ENCODE measurements around the gene UNC45A. TPM values are rescaled to one million over a fixed set of nuclear protein-coding genes. Genes with fewer than 3 reads are reported as not detected.

Gene UNC45A
- total RNA-seq, 1 donor from 2014 or later = 60.9 TPM

GRCh38 chr15:90989040-90989768, 54.1 kb downstream of the UNC45A start:
- Histone ChIP-seq H3K9me3 (no peaks in the 10 kb centered on the region), H3K4me1 (no peaks in the 10 kb centered on the region), H3K27me3 (no peaks in the 10 kb centered on the region), H3K36me3 (no peaks in the 10 kb centered on the region), H3K27ac (no peak overlapping the region), H3K4me3 (no peak overlapping the region)
- ATAC-seq (no peak), DNase-seq (no peak)
- TF ChIP-seq, protein P1, sequence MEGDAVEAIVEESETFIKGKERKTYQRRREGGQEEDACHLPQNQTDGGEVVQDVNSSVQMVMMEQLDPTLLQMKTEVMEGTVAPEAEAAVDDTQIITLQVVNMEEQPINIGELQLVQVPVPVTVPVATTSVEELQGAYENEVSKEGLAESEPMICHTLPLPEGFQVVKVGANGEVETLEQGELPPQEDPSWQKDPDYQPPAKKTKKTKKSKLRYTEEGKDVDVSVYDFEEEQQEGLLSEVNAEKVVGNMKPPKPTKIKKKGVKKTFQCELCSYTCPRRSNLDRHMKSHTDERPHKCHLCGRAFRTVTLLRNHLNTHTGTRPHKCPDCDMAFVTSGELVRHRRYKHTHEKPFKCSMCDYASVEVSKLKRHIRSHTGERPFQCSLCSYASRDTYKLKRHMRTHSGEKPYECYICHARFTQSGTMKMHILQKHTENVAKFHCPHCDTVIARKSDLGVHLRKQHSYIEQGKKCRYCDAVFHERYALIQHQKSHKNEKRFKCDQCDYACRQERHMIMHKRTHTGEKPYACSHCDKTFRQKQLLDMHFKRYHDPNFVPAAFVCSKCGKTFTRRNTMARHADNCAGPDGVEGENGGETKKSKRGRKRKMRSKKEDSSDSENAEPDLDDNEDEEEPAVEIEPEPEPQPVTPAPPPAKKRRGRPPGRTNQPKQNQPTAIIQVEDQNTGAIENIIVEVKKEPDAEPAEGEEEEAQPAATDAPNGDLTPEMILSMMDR (IDR thresholded peaks at IDR 0.05) = no peak
- intact Hi-C loops (cut with DNase I) = no loop called here

- Histone ChIP-seq H3K4me3 (no peak overlapping the region), H3K27ac (no peak overlapping the region), H3K36me3 (no peaks in the 10 kb centered on the region), H3K4me1 (peaks cover 7% of the 10 kb centered on the region), H3K9me3 (no peaks in the 10 kb centered on the region), H3K27me3 (no peaks in the 10 kb centered on the region)
- no peak for DNase-seq
- ATAC-seq = no peak
- intact Hi-C loops (cut with DNase I) = no loop called here
- TF ChIP-seq, protein P1 (IDR thresholded peaks at IDR 0.05) = no peak
Observed at GRCh38 chr15:90990446-90990845, 55.4 kb downstream of the UNC45A start.

GRCh38 chr15:90991587-90992285, 56.7 kb downstream of the UNC45A start:
- TF ChIP-seq, protein P1 (IDR thresholded peaks at IDR 0.05) = no peak
- Histone ChIP-seq H3K9me3 (no peaks in the 10 kb centered on the region), H3K4me3 (no peak overlapping the region), H3K36me3 (no peaks in the 10 kb centered on the region), H3K27ac (no peak overlapping the region), H3K4me1 (peaks cover 7% of the 10 kb centered on the region), H3K27me3 (no peaks in the 10 kb centered on the region)
- no peak for ATAC-seq
- intact Hi-C loops (cut with DNase I) = no loop called here
- no peak for DNase-seq

DNA sequence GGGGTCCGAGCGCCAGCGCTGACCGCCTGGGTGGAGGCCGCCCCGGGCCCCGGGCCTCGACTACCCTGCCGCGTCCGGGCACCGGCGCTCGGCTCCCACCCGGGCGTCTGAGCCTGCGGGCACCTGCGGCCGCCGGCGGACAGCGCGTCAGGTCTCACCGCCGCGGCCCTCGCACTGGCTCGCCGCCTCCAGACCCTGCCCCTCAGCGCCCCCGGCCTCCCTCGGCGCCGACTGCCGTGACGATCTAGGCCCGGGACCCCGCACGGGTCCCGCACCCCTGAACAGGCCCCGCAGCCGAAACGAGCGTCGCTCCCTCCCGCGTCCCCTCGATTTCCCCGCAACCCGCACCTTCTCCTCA, 59.0 kb downstream of the UNC45A start:
- peaks cover 7% of the 10 kb centered on the region for H3K4me1 ChIP-seq
- TF ChIP-seq, protein P1 (IDR thresholded peaks at IDR 0.05) = no peak
- DNase-seq (peak; percentile 68), ATAC-seq (peak; percentile 33)
- intact Hi-C loops (cut with DNase I) = no loop called here
- H3K27me3 ChIP-seq = no peaks in the 10 kb centered on the region
- no peaks in the 10 kb centered on the region for H3K9me3 ChIP-seq
- peaks cover 10% of the 10 kb centered on the region for H3K36me3 ChIP-seq
- H3K27ac ChIP-seq = peak overlapping the region; percentile 86
- peak overlapping the region; percentile 91 for H3K4me3 ChIP-seq

DNA sequence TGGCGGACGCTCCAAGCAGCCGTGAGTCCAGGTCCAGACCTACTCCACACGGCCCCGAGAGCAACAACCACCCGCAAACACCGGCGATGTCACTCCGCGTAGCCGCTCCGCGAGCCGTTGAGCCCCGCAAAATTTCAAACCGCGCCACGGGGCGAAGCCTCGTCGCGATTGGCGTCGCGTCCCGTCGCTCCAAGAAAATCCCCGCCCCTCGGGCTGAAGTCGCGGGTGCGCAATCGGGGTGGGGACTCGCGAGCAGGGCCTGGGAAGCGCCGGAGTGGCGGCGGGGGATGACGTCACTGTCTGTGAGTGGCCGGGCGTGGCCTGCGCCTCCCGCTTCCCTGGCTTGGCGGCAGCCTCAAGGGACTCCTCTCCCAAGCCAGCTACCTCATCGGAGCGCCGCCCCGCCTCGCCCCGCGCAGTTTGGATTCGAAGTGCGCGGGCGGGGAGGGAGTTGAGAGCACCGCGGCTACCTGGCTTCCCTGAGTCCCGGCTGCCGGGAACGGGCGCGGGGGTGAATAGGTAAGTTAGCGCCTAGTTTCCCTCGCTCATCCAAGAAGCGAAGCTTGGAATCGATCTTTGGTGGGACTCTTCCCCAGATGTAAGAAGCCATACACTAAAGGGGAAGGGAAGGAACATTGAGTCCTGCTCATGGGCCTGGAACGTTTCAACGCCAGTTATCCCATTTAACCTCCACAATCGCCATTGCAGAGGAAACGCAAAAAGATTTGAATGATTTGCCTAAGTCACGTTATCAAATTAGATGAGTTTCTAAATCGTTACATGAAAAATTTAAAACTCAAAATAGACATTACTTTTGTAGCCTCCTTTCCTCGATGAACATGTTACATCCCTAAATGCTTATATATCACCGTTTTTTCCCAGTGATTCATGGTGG, 59.6 kb downstream of the UNC45A start, which contains the start of gene PRC1:
PRC1 (minus strand) TSS at position 119 of the 895 bp plus-strand sequence; CDS start at position 1, 118 bp downstream.
- Histone ChIP-seq H3K27me3 (no peaks in the 10 kb centered on the region), H3K36me3 (peaks cover 16% of the 10 kb centered on the region), H3K9me3 (no peaks in the 10 kb centered on the region), H3K4me1 (peaks cover 7% of the 10 kb centered on the region), H3K27ac (peak within 1 kb of the TSS; percentile 86), H3K4me3 (peak within 1 kb of the TSS; percentile 91)
- intact Hi-C loops (cut with DNase I) = no loop called here
- ATAC-seq (peak; percentile 99), DNase-seq (peak; percentile 99)
- TF ChIP-seq, protein P1 (IDR thresholded peaks at IDR 0.05) = no peak

Data from upper lobe of right lung (tissue), 1 donor.